Activated T-helper 9 cell treated with anti-CD3 and anti-CD28 coated beads, Interleukin-2, amount 50 U/mL, for 16 hours (primary cell): ENCODE results near the gene USP2.

Experiments
- DNase-seq: peaks from one replicate; pipeline ENCODE4 v3.0.0-alpha.2; 2020; ENCODE audit warnings: low read depth

USP2 gene

GRCh38 chr11:119341222-119342022, 40.1 kb downstream of the USP2 start:
- no peak for DNase-seq

DNA sequence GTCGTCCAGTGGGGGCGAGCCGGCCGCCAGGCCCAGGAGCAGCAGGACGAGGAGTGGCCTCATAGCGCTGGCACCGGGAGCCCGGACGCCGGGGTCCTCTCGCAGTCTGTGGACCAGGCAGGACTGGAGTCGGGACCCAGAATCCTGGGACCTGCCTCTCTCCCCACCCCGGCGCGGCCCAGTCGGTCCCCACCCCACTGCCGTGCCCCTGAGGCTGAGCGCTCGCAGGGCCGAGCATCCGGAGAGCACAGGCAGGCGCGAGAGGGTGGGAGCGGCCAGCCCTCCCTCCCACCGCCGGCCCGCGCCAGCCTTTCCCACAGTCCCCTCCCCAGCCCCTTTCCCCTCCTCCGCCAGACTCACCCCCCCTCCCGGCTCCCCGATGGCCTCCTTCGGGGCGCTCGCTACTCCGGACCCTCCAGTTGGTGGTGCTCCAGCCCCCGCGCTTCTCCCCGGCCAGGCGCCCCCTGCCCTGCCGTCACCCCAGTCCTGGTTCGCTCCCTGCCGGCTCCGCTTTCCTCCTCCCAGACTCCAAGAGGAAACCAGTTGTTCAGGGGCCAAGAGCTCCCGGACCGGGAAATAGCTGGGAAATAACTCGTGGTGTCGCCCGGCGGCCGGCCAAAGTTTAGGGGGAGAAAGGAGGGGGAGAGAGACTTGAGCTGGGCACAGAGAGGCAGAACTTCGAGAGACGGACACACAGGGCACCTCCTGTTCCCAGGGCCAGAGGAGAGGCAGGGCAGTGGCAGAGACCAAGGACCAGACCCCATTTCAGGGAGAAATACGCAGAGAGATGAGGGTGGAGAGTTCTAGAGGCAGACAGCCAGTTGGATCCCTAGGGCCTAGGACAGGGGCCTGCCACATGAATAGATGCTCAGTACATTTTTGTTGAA, 40.9 kb downstream of the USP2 start, which contains the start of gene C1QTNF5:
C1QTNF5 (minus strand) TSS at position 549 of the 887 bp plus-strand sequence; CDS start at position 63, 486 bp downstream.
- no peak for DNase-seq

DNA sequence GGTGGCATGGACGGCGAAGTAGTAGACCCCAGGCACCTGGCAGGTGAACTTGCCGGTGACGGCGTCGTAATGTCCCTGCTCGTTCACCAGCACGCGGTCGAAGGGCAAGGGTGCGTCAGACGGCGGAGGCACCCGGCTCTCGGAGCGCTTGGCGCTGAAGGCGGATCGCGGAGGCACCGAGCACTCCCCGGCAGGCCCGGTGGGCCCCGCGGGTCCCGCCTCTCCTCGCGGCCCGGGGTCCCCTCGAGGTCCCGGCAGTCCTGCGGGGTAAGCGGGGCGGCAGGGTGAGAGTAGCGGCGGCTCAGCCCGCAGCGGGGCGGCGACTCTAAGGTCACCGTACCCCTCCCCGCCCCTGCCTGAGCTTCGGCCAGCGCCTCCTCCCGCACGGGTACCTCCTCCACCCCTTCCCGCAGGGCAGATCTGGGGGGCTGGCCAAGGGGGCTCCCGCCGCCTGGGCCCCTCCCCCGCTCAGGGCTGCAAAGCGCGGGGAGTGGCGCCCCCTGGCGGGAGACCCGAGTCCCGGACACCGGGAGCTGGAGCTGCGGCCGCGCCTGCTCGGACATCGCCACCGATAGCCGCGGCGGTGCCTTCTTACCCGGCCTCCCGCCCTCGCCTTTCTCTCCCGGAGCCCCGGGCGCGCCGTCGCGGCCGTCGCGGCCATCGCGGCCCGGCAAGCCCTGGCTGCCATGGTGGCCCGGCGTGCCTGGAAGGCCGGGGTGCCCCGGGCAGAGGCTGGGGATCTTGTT, 41.7 kb downstream of the USP2 start:
- DNase-seq, result no peak

GRCh38 chr11:119338965-119339588, 42.4 kb downstream of the USP2 start:
- no peak for DNase-seq

GRCh38 chr11:119338318-119338890, 43.1 kb downstream of the USP2 start:
- peak; percentile 50 for DNase-seq

DNA sequence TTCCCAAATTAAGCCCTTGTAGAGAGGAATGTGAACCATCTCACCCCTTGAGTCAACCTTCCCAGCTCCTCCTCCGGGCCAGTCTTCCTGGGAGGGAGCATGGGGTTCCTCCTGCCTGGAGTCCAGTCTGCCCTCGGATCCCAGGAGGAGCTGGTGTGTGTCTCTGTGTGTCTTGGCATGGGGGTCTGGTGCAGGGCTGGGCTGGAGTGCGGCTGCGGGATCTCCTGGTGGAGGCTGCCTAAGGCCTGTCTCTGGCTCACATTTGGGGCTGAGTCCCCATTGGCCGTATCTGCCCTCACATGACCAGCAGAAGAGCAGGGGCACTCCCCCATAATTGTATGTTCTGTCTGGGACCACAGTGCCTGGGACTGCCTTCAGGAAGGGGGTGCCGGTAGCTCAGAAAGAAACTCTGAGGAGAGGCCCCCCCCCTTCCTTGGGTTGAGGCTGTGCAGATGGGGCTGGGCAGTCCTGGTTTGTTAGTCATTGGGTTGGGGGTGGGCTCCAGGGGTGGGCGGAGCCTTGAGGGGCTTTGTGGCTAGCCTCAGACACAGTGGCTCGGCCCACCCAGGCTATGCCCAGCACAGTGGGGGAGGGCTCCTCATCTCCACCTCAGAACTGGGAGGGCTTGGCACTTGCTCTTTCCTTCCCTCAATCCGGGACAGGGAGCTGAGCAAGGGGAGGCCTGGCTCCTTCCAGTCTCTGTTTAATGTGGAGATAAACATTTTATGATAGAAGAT, 43.7 kb downstream of the USP2 start:
- DNase-seq, result no peak

GRCh38 chr11:119336744-119337469, 44.6 kb downstream of the USP2 start:
- no peak for DNase-seq

- no peak for DNase-seq
Measured at GRCh38 chr11:119335655-119336543, 45.6 kb downstream of the USP2 start.

- no peak for DNase-seq
Measured at GRCh38 chr11:119335091-119335654, 46.3 kb downstream of the USP2 start.

GRCh38 chr11:119334174-119334930, 47.1 kb downstream of the USP2 start, which contains the start of gene RNF26:
TSS of gene RNF26 (plus strand) at chr11:119334527. CDS start at chr11:119335123, 596 bp downstream.
- DNase-seq, result peak; percentile 87

DNA sequence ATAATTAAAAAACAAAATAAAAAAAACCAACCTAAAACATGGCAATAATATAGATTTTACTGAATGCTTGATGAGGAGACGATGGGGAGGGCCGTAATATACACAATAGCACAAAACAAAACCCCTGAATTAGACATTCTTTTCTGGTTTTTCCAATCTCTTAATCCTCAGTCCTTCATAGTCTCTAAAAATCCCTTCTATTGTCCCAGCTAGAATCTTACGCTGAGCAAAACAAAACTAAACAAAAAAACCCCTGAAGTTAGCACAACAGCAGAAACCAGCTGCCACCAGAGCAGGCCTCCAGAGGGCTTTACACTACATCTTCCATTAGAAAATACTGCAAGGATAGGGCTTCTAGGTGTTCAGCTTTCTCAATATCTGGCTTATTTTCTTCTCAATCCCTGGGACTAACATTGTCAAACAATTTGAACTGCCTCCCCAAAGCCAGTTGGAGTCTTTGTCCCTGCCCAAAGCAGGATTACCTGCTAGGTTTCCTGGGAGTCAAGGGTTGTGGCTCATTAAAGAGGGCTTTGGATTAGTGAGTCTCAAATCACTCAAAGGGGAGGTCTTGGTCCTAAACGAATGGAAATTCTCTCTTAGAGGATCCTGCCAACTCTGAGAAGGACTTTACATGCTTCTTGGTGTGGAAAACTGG, 49.3 kb downstream of the USP2 start:
- no peak for DNase-seq

DNA sequence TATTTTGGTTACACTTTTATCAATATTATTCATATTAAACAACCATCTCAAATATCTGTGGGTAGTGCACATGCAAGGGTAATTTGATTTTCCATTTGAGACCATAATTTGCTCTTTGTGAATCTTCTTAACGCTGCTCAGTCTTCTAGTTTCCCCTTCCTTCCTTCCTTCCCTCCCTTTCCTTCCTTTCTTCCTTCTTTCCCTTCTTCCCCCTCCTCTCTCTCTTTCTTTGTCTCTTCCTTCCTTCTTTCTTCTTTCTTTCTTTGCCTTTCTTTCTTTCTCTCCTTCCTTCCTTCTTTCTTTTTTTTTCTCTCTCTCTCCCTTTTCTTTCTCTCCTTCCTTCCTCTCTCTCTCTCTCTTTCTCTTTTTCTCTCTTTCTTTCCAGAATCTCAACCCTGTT, 51.3 kb downstream of the USP2 start:
- DNase-seq, result no peak

GRCh38 chr11:119329320-119329719, 52.2 kb downstream of the USP2 start:
- DNase-seq, result no peak

GRCh38 chr11:119324189-119324588, 57.3 kb downstream of the USP2 start:
- DNase-seq, result no peak

DNA sequence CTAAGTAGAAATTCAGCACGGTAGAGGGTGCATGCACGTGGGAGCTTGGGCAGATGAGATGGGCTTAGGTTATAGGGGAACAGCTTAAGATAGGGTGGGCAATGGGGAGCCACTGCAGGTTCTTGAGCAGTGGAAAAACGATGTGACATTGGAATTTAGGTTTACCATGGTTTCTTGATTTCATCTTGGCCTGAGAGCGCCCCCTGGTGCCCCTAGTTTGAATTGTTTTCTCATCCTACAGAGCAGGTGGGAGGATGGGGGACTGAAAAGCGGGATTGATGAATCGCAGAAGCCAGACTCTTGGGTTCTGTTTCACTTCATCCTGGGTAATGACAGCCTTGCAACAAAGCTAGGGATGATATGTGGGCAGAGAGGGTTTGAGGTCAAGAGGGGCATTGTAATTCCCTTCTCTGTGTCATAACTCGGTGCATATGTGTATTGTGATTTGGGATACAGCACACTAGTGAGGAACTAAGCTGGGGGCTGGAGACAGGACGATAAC, 57.9 kb downstream of the USP2 start:
- peak; percentile 68 for DNase-seq

DNA sequence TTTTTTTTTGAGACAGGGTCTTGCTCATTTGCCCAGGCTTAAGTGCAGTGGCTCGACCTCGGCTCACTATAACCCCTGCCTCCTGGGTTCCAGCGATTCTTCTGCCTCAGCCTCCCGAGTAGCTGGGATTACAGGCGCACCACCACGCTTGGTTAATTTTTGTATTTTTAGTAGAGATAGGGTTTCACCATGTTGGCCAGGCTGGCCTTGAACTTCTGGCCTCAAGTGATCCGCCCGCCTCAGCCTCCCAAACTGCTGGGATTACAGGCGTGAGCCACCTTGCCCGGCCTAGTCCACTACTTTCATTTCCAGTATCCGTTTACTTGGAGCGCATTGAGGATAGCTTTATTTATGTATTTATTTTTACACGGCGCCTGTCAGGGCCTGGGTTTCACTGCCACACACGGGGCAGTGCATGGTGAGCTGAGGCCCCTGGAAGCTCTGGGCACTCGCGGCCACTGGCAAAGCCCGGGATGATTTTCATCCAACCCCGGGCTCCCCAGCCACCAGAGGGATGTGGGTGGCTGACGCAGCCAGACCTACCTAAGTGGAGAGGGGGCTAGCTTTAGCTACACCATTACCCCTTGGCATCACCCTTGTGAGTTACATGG, 58.5 kb downstream of the USP2 start:
- no peak for DNase-seq

DNA sequence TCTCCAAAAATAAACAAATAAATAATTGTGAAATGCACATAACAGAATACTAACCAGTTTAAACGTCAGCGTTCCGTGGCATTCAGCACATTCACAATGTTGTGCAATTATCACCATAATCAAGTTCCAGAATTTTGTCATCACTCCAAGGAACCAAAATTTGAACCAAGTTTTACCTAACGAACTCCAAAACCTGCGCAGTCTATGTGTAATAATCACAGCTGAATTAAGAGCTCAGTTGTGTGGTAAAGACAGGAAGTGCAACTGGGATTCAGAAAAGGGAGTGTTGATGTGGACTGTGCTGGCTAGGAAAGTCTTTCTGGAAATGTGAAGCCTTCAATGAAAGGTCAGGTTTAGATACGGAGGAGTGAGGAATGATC, 59.1 kb downstream of the USP2 start:
- DNase-seq, result no peak
